Type B pancreatic cell (in vitro differentiated cells): ENCODE results near the gene ST6GALNAC5. TPM values are rescaled to one million over a fixed set of nuclear protein-coding genes. Genes with fewer than 3 reads are reported as not detected.

Source experiments
- DNase-seq: peaks from one replicate; pipeline ENCODE4 v3.0.0; 2021; ENCODE audit warnings: mixed read lengths; ENCODE audit not compliant: unreplicated experiment; ENCODE audit errors: extremely low spot score
- H3K27ac Mint-ChIP-seq: 2 replicates; pipeline ENCODE4 v1.8.0; 2021; ENCODE audit warnings: mild to moderate bottlenecking, mixed read lengths
- H3K27me3 Mint-ChIP-seq: 2 replicates; pipeline ENCODE4 v1.8.0; 2021; ENCODE audit warnings: mixed read lengths
- H3K36me3 Mint-ChIP-seq: 2 replicates; pipeline ENCODE4 v1.8.0; 2021; ENCODE audit warnings: mixed read lengths
- H3K4me1 Mint-ChIP-seq: one replicate; pipeline ENCODE4 v1.8.0; 2021; ENCODE audit warnings: mixed read lengths; ENCODE audit not compliant: unreplicated experiment
- H3K4me3 Mint-ChIP-seq: 2 replicates; pipeline ENCODE4 v1.8.0; 2021; ENCODE audit warnings: mild to moderate bottlenecking, mixed read lengths
- H3K9me3 Mint-ChIP-seq: 2 replicates; pipeline ENCODE4 v1.8.0; 2021; ENCODE audit warnings: mixed read lengths
- CTCF ChIP-seq: fragments of 200-600 bp; sonication (generic); conservative IDR thresholded peaks from 2 replicates; pipeline ENCODE4 v1.5.0; 2021; ENCODE audit warnings: antibody characterized with exemption, mild to moderate bottlenecking
- total RNA-seq: library from RNA; stranded (reverse); gene quantifications from 2 replicates; pipeline ENCODE4 v1.2.1, GENCODE V29; 2021; ENCODE audit warnings: low replicate concordance

ST6GALNAC5 gene
- total RNA-seq, 1 donor from 2014 or later, result 36.6 TPM

DNA sequence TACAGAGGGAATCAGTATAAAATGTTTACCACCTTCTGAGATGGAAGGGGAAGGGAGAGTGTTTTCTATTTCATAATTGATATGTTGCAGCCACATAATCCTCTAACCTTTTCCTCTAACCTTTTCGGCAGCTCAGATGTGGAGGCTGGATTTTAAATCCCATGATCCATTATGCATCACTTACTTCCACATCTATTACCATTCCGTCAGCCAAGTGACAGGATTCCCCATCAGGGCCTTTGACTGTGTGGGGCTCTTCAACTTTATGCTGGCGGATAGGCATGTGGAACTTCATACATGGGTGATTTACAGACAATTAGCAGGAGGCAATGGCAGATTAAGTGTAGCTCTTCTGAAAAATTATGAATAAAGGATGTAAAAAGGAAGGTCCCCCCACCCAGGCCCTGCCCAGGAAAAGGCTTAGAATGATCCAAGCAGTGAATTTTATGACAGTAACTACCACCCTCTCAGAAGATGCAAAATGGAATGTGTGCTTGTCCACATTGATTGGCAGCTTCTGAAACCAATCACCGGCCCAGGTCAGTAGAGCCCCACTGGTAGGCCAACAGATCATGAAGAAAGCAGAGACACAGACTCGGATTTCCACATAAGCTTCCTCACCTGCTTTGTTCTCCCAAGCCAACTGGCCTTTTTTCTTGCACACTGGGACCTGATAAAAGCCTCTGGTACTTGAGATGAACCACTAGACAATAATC, 147.0 kb downstream of the ST6GALNAC5 start:
- H3K4me3 Mint-ChIP-seq, result no peak overlapping the region
- H3K9me3 Mint-ChIP-seq, result no peaks in the 10 kb centered on the region
- H3K36me3 Mint-ChIP-seq, result no peaks in the 10 kb centered on the region
- H3K27me3 Mint-ChIP-seq, result peaks cover 2% of the 10 kb centered on the region
- TF ChIP-seq CTCF, result no peak
- no peak overlapping the region for H3K27ac Mint-ChIP-seq
- peaks cover 9% of the 10 kb centered on the region for H3K4me1 Mint-ChIP-seq
- DNase-seq, result no peak

- DNase-seq, result no peak
- TF ChIP-seq CTCF, result no peak
- Mint-ChIP-seq H3K36me3 (no peaks in the 10 kb centered on the region), H3K9me3 (no peaks in the 10 kb centered on the region), H3K27ac (no peak overlapping the region), H3K4me1 (peaks cover 16% of the 10 kb centered on the region), H3K4me3 (no peak overlapping the region), H3K27me3 (peaks cover 2% of the 10 kb centered on the region)
These were observed 148.6 kb downstream of the ST6GALNAC5 start for GRCh38 chr1:77015748-77016341.

GRCh38 chr1:77016386-77016985, 149.2 kb downstream of the ST6GALNAC5 start:
- Mint-ChIP-seq H3K9me3 (no peaks in the 10 kb centered on the region), H3K4me3 (no peak overlapping the region), H3K27ac (no peak overlapping the region), H3K27me3 (peaks cover 2% of the 10 kb centered on the region), H3K36me3 (no peaks in the 10 kb centered on the region), H3K4me1 (peaks cover 18% of the 10 kb centered on the region)
- no peak for DNase-seq
- TF ChIP-seq CTCF, result no peak

DNA sequence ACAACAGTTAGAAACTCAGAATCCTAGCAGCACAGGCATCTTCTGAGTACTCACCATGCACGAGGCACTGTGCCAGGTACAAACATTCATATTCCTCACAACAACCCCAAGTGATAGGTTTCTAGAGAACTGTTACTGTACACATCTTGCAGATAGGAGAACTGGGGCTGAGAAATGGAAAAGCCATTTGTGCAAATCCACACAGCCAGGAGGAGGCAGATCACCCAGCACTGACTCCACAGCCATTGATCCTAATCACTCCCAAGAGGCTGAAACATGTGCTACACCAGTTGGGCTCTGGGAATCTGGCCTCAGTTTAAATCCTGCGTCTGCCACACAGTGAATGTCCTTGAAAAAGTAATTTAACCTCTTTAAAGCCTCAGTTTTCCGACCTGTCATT, 151.0 kb downstream of the ST6GALNAC5 start:
- Mint-ChIP-seq H3K36me3 (no peaks in the 10 kb centered on the region), H3K9me3 (no peaks in the 10 kb centered on the region), H3K27ac (peak overlapping the region; percentile 52), H3K4me1 (peaks cover 21% of the 10 kb centered on the region), H3K4me3 (peak overlapping the region; percentile 4), H3K27me3 (peaks cover 2% of the 10 kb centered on the region)
- DNase-seq, result no peak
- TF ChIP-seq CTCF, result no peak

DNA sequence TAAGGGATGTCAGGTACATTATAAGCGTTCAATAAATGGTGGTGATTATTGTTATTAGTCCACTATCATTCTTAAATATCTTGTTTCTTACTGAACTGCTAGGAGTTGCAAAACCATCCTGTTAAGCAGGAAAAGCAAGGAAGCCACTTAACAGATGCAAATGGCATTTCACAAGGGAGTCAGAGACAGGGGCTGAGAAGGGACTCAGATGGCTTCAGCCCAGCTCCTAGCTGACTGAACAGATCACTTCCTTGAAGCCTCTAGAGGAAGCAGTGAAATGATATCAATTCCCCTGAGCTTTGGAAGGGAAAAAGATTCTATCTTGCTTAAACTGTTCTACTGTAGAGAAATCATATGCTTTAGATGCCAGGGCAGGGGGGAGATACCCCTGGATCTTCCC, 151.5 kb downstream of the ST6GALNAC5 start:
- TF ChIP-seq CTCF, result no peak
- Mint-ChIP-seq H3K4me3 (peak overlapping the region; percentile 4), H3K27me3 (no peaks in the 10 kb centered on the region), H3K27ac (peak overlapping the region; percentile 52), H3K4me1 (peaks cover 21% of the 10 kb centered on the region), H3K36me3 (no peaks in the 10 kb centered on the region), H3K9me3 (no peaks in the 10 kb centered on the region)
- DNase-seq, result no peak
